Neural progenitor cell (in vitro differentiated cells): ENCODE results near the gene PLA2G4B. TPM values are rescaled to one million over a fixed set of nuclear protein-coding genes. Genes with fewer than 3 reads are reported as not detected.

ENCODE experiments used
- DNase-seq: peaks from one replicate; pipeline ENCODE4 v3.0.0-alpha.2; 2016; ENCODE audit warnings: low spot score
- H2AFZ ChIP-seq: fragments of 200-600 bp; sonication (generic); replicated peaks from 2 replicates; pipeline ENCODE4 v1.6.1; 2016; ENCODE audit warnings: antibody characterized with exemption
- H3F3A ChIP-seq: fragments of 200-600 bp; sonication (generic); 2 replicates; pipeline ENCODE4 v1.6.1; 2016; ENCODE audit warnings: antibody characterized with exemption, low read depth
- H3K27ac ChIP-seq: fragments of 200-600 bp; sonication (generic); 2 replicates; pipeline ENCODE4 v1.5.1; 2016; ENCODE audit warnings: mild to moderate bottlenecking
- H3K27me3 ChIP-seq: fragments of 200-600 bp; sonication (generic); 2 replicates; pipeline ENCODE4 v1.6.1; 2016; ENCODE audit warnings: mild to moderate bottlenecking, moderate library complexity
- H3K36me3 ChIP-seq: fragments of 200-600 bp; sonication (generic); 2 replicates; pipeline ENCODE4 v1.5.1; 2016
- H3K4me1 ChIP-seq: fragments of 200-600 bp; sonication (generic); 2 replicates; pipeline ENCODE4 v1.6.1; 2016; ENCODE audit warnings: mixed run types
- H3K4me2 ChIP-seq: fragments of 200-600 bp; sonication (generic); 2 replicates; pipeline ENCODE4 v1.6.1; 2016
- H3K4me3 ChIP-seq: fragments of 200-600 bp; sonication (generic); 2 replicates; pipeline ENCODE4 v1.5.1; 2016
- H3K79me2 ChIP-seq: fragments of 200-600 bp; sonication (generic); 2 replicates; pipeline ENCODE4 v1.6.1; 2016; ENCODE audit warnings: low read depth
- H3K9ac ChIP-seq: fragments of 200-600 bp; sonication (generic); 2 replicates; pipeline ENCODE4 v1.6.1; 2016
- H3K9me3 ChIP-seq: fragments of 200-600 bp; sonication (generic); 2 replicates; pipeline ENCODE4 v1.5.1; 2016; ENCODE audit warnings: low read depth
- H4K20me1 ChIP-seq: fragments of 200-600 bp; sonication (generic); 2 replicates; pipeline ENCODE4 v1.6.1; 2016; ENCODE audit warnings: low read depth
- H3K27ac Mint-ChIP-seq: 3 replicates; pipeline ENCODE4 v1.8.0; 2021; ENCODE audit warnings: mixed read lengths
- H3K27me3 Mint-ChIP-seq: 2 replicates; pipeline ENCODE4 v1.8.0; 2022; ENCODE audit warnings: low read depth, mild to moderate bottlenecking, inconsistent platforms, moderate library complexity, mixed read lengths; ENCODE audit not compliant: insufficient read depth
- H3K36me3 Mint-ChIP-seq: 3 replicates; pipeline ENCODE4 v1.8.0; 2021; ENCODE audit warnings: mixed read lengths
- H3K4me1 Mint-ChIP-seq: 3 replicates; pipeline ENCODE4 v1.8.0; 2021; ENCODE audit warnings: mixed read lengths
- H3K4me3 Mint-ChIP-seq: 3 replicates; pipeline ENCODE4 v1.8.0; 2021; ENCODE audit warnings: mild to moderate bottlenecking, moderate library complexity, mixed read lengths
- H3K9me3 Mint-ChIP-seq: 3 replicates; pipeline ENCODE4 v1.8.0; 2020; ENCODE audit warnings: mixed read lengths
- CTCF ChIP-seq: fragments of 200-600 bp; sonication (generic); IDR thresholded peaks from 2 replicates; pipeline ENCODE4 v1.5.1; 2017; ENCODE audit warnings: antibody characterized with exemption, mild to moderate bottlenecking
- EZH2 ChIP-seq: fragments of 200-600 bp; sonication (generic); IDR thresholded peaks from 2 replicates; pipeline ENCODE4 v1.6.1; 2017; ENCODE audit warnings: antibody characterized with exemption, mild to moderate bottlenecking, moderate library complexity
- EZH2phosphoT487 ChIP-seq: fragments of 200-600 bp; sonication (generic); IDR thresholded peaks from 2 replicates; pipeline ENCODE4 v1.6.1; 2017; ENCODE audit warnings: antibody characterized with exemption
- total RNA-seq: library from RNA; depleted of rRNA; stranded (reverse); fragments of >200 nt; gene quantifications from 2 replicates; pipeline ENCODE4 v1.2.3, GENCODE V29; 2015; ENCODE audit warnings: low replicate concordance

Gene PLA2G4B
- total RNA-seq, 1 donor from 2014 or later, result 2.0 TPM

- Mint-ChIP-seq H3K27ac (no peak overlapping the region), H3K9me3 (no peaks in the 10 kb centered on the region), H3K4me3 (no peak overlapping the region), H3K36me3 (peaks cover 4% of the 10 kb centered on the region), H3K27me3 (peaks cover 11% of the 10 kb centered on the region), H3K4me1 (peaks cover 17% of the 10 kb centered on the region)
- Histone ChIP-seq H3K79me2 (no peaks in the 10 kb centered on the region), H3K36me3 (no peaks in the 10 kb centered on the region), H3K4me2 (no peak overlapping the region), H2AFZ (no peak overlapping the region), H4K20me1 (no peaks in the 10 kb centered on the region), H3K9ac (no peak overlapping the region), H3K9me3 (no peaks in the 10 kb centered on the region), H3K4me1 (peaks cover 8% of the 10 kb centered on the region), H3K27me3 (peaks cover 53% of the 10 kb centered on the region), H3F3A (peaks cover 5% of the 10 kb centered on the region), H3K27ac (no peak overlapping the region), H3K4me3 (no peak overlapping the region)
- no peak for DNase-seq
- no peak for TF ChIP-seq EZH2
- TF ChIP-seq EZH2phosphoT487, result no peak
- TF ChIP-seq CTCF, result no peak
These were observed 40.7 kb downstream of the PLA2G4B start for GRCh38 chr15:41879321-41879845.

GRCh38 chr15:41880156-41880877, 41.7 kb downstream of the PLA2G4B start:
- H3K27ac ChIP-seq, result no peak overlapping the region
- H3K36me3 ChIP-seq, result no peaks in the 10 kb centered on the region
- H3K27me3 Mint-ChIP-seq, result peaks cover 11% of the 10 kb centered on the region
- no peaks in the 10 kb centered on the region for H3K9me3 Mint-ChIP-seq
- no peaks in the 10 kb centered on the region for H3K79me2 ChIP-seq
- DNase-seq, result no peak
- H3K4me1 Mint-ChIP-seq, result peaks cover 18% of the 10 kb centered on the region
- no peak overlapping the region for H3K27ac Mint-ChIP-seq
- no peak overlapping the region for H3K9ac ChIP-seq
- H3K4me3 Mint-ChIP-seq, result no peak overlapping the region
- H3K4me2 ChIP-seq, result no peak overlapping the region
- no peak for TF ChIP-seq CTCF
- TF ChIP-seq EZH2phosphoT487, result no peak
- H3K4me3 ChIP-seq, result no peak overlapping the region
- peaks cover 8% of the 10 kb centered on the region for H3K4me1 ChIP-seq
- no peak overlapping the region for H2AFZ ChIP-seq
- H3F3A ChIP-seq, result peaks cover 5% of the 10 kb centered on the region
- H3K9me3 ChIP-seq, result no peaks in the 10 kb centered on the region
- H4K20me1 ChIP-seq, result no peaks in the 10 kb centered on the region
- H3K27me3 ChIP-seq, result peaks cover 57% of the 10 kb centered on the region
- peaks cover 4% of the 10 kb centered on the region for H3K36me3 Mint-ChIP-seq

- no peak overlapping the region for H3K27ac Mint-ChIP-seq
- Histone ChIP-seq H4K20me1 (no peaks in the 10 kb centered on the region), H3K79me2 (no peaks in the 10 kb centered on the region), H3K4me3 (no peak overlapping the region), H3F3A (peaks cover 5% of the 10 kb centered on the region), H3K27ac (no peak overlapping the region), H3K27me3 (peaks cover 57% of the 10 kb centered on the region), H2AFZ (no peak overlapping the region), H3K4me1 (peaks cover 11% of the 10 kb centered on the region), H3K9me3 (no peaks in the 10 kb centered on the region), H3K36me3 (no peaks in the 10 kb centered on the region), H3K9ac (no peak overlapping the region), H3K4me2 (no peak overlapping the region)
- H3K4me1 Mint-ChIP-seq, result peaks cover 20% of the 10 kb centered on the region
- DNase-seq, result no peak
- H3K27me3 Mint-ChIP-seq, result peaks cover 11% of the 10 kb centered on the region
- H3K4me3 Mint-ChIP-seq, result peak overlapping the region; percentile 3
- no peak for TF ChIP-seq EZH2
- TF ChIP-seq EZH2phosphoT487, result no peak
- TF ChIP-seq CTCF, result no peak
- peaks cover 4% of the 10 kb centered on the region for H3K36me3 Mint-ChIP-seq
- H3K9me3 Mint-ChIP-seq, result no peaks in the 10 kb centered on the region
These were observed 42.4 kb downstream of the PLA2G4B start for GRCh38 chr15:41881086-41881485.
